ENCODE measurements around the gene IL18R1.

IL18R1 gene

GRCh38 chr2:102369866-102370265 is 14.3 kb downstream of the IL18R1 start:
- ChIA-PET CTCF (interaction anchor here (2.6 kb wide), 1 partner anchor 14 kb away, joined by 7 read pairs; the partner anchor contains the start of gene IL18R1), POLR2A (no interaction called here)
- no peak for DNase-seq (ENCODE audit: low read depth, low spot score)
- H3K4me3 ChIP-seq (ENCODE audit: low read depth, low read length) = no peak overlapping the region
- TF ChIP-seq, protein P1, sequence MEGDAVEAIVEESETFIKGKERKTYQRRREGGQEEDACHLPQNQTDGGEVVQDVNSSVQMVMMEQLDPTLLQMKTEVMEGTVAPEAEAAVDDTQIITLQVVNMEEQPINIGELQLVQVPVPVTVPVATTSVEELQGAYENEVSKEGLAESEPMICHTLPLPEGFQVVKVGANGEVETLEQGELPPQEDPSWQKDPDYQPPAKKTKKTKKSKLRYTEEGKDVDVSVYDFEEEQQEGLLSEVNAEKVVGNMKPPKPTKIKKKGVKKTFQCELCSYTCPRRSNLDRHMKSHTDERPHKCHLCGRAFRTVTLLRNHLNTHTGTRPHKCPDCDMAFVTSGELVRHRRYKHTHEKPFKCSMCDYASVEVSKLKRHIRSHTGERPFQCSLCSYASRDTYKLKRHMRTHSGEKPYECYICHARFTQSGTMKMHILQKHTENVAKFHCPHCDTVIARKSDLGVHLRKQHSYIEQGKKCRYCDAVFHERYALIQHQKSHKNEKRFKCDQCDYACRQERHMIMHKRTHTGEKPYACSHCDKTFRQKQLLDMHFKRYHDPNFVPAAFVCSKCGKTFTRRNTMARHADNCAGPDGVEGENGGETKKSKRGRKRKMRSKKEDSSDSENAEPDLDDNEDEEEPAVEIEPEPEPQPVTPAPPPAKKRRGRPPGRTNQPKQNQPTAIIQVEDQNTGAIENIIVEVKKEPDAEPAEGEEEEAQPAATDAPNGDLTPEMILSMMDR (IDR thresholded peaks at IDR 0.05; ENCODE audit: insufficient read depth, low read length, missing control alignments) = no peak

- ChIA-PET POLR2A (no interaction called here), CTCF (interaction anchor here (1.2 kb wide), 1 partner anchor 20 kb away, joined by 3 read pairs; no protein-coding TSS in a partner anchor)
- TF ChIP-seq, protein P1 (IDR thresholded peaks at IDR 0.05; ENCODE audit: insufficient read depth, low read length, missing control alignments) = no peak
- no peak for DNase-seq (ENCODE audit: low read depth, low spot score)
- no peak overlapping the region for H3K4me3 ChIP-seq (ENCODE audit: low read depth, low read length)
Observed at GRCh38 chr2:102376052-102376591, 20.5 kb downstream of the IL18R1 start.

DNA sequence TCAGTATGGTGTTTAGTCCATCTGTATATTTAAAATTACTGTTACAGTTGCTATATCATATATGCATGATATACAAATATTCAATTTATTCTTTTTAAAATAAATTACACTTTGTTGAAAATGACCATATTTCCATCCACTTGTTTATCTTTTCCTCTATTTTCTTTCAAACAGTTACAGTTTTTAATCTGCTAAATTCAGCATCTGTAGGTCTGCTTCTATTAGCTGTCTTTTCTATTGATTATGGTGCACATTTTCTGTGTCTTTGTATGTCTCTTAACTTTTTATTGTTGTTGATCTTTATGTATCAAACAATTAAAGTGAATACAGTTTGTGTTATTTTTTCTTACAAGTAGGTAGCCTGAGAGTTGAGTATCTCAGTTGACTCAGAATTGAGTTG is 28.1 kb downstream of the IL18R1 start:
- ChIA-PET CTCF (interaction anchor here (1.1 to 2.0 kb wide), 3 partner anchors 28 to 143 kb away, joined by 3 to 6 read pairs (median 4); partner anchors contain the start of gene IL18R1), POLR2A (no interaction called here)
- no peak overlapping the region for H3K4me3 ChIP-seq (ENCODE audit: low read depth, low read length)
- no peak for DNase-seq (ENCODE audit: low read depth, low spot score)
- TF ChIP-seq, protein P1 (IDR thresholded peaks at IDR 0.05; ENCODE audit: insufficient read depth, low read length, missing control alignments) = no peak

- no peak for DNase-seq (ENCODE audit: low read depth, low spot score)
- no peak overlapping the region for H3K4me3 ChIP-seq (ENCODE audit: low read depth, low read length)
- ChIA-PET CTCF (no interaction called here), POLR2A (no interaction called here)
- TF ChIP-seq, protein P1 (IDR thresholded peaks at IDR 0.05; ENCODE audit: insufficient read depth, low read length, missing control alignments) = no peak
Observed at GRCh38 chr2:102385522-102385921, 29.9 kb downstream of the IL18R1 start.

GRCh38 chr2:102386004-102386403 is 30.4 kb downstream of the IL18R1 start:
- POLR2A ChIA-PET = no interaction called here
- CTCF ChIA-PET = no interaction called here
- TF ChIP-seq, protein P1 (IDR thresholded peaks at IDR 0.05; ENCODE audit: insufficient read depth, low read length, missing control alignments) = no peak
- no peak overlapping the region for H3K4me3 ChIP-seq (ENCODE audit: low read depth, low read length)
- DNase-seq (ENCODE audit: low read depth, low spot score) = no peak

DNA sequence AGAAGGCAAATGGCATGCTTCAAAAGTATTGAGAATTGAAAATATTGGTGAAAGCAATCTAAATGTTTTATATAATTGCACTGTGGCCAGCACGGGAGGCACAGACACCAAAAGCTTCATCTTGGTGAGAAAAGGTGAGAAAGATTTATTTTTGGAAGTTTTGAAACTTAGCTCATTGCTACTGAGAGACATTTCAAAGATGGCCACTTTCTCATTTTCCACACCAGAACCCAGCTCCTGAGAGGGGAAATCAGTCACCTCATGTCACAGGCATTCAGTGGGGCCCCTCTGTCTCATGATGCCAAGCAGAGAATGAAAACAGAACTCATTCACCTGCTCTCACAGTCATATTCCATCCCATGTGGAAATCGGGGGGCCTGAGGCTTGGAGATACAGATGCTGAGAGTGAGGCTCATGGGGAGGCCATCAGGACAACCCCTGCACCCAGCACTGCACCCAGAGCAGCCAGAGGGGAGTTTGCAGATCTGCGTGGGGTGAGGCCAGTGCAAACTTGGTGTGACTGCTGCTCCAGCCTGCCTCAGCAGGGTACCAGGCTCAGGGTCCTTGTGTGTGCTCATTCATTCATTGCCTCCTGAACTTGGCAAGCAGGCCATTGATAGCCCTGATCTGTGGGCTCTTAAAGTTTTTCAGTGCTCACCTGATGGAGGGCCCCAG is 31.4 kb downstream of the IL18R1 start:
- no peak overlapping the region for H3K4me3 ChIP-seq (ENCODE audit: low read depth, low read length)
- DNase-seq (ENCODE audit: low read depth, low spot score) = no peak
- ChIA-PET CTCF (no interaction called here), POLR2A (no interaction called here)
- TF ChIP-seq, protein P1 (IDR thresholded peaks at IDR 0.05; ENCODE audit: insufficient read depth, low read length, missing control alignments) = no peak

All from AG04449 (cell line).